HepG2 (cell line): Measurements from ENCODE around the gene XXYLT1. TPM values are rescaled to one million over a fixed set of nuclear protein-coding genes. Genes with fewer than 3 reads are reported as not detected.

ENCODE experiments used
- ATAC-seq: fragments of 200-7000 bp; cut with Tn5 transposase; 3 replicates; pipeline ENCODE4 v1.9.1; 2020; ENCODE audit warnings: mild to moderate bottlenecking, moderate library complexity
- BruUV-seq: library from RNA; stranded (reverse); fragments of 400-500 nt; replicated peaks from 2 replicates; lab custom pipeline; 2021; lab: Mats Ljungman, UMichigan
- CTCF ChIA-PET: fragments of 300-600 bp; formaldehyde crosslinking; extraction: SDS; loops from one replicate; lab custom pipeline; 2021; ENCODE audit warnings: low total read pairs, inconsistent platforms, low intra/inter-chr PET ratio; lab: Yijun Ruan, JAX
- POLR2A ChIA-PET: fragments of 350-600 bp; sonication (Branson Sonifier 250); formaldehyde crosslinking; loops from one replicate; lab custom pipeline; 2020; ENCODE audit warnings: antibody characterized with exemption, inconsistent platforms; lab: Yijun Ruan, JAX
- DNase-seq: peaks from one replicate; pipeline ENCODE4 v3.0.0-alpha.2; 2015; ENCODE audit warnings: low spot score
- FAIRE-seq: peaks from 3 replicates; lab custom pipeline; 2011; peaks lifted over from hg19 to GRCh38; lab: Jason Lieb, UNC
- H2AFZ ChIP-seq: one replicate; pipeline ENCODE4 v1.6.1; 2011; ENCODE audit warnings: low read length, inconsistent platforms
- H3K27ac ChIP-seq: fragments of 300-600 bp; 3 replicates; pipeline ENCODE4 v1.8.0; 2011; ENCODE audit warnings: mixed run types, mild to moderate bottlenecking, mixed read lengths, low read length, inconsistent platforms; ENCODE audit not compliant: insufficient read depth; ENCODE audit errors: extremely low read length
- H3K27me3 ChIP-seq, 2 experiments: fragments of 200-600 bp in 1 of 2; 2 replicates in 1 of 2; 3 replicates in 1 of 2; pipeline versions ENCODE4 v1.6.0 to v1.8.0; 2011; ENCODE audit warnings: low read length in 2 of 2, mild to moderate bottlenecking in 2 of 2, moderate library complexity in 2 of 2, inconsistent platforms in 1 of 2; ENCODE audit not compliant: insufficient read depth in 2 of 2, control insufficient read depth in 1 of 2
- H3K36me3 ChIP-seq, 2 experiments: fragments of 200-600 bp in 1 of 2; replicated peaks in 1 of 2; 2 replicates in 1 of 2; 3 replicates in 1 of 2; pipeline versions ENCODE4 v1.5.1 to v1.8.0; 2011; ENCODE audit warnings: low read length in 2 of 2, inconsistent platforms in 1 of 2; ENCODE audit not compliant: insufficient read depth in 2 of 2, control insufficient read depth in 1 of 2
- H3K4me1 ChIP-seq: 2 replicates; pipeline ENCODE4 v1.5.1; 2012; ENCODE audit warnings: low read length, inconsistent platforms; ENCODE audit not compliant: insufficient read depth
- H3K4me2 ChIP-seq: 2 replicates; pipeline ENCODE4 v1.6.0; 2011; ENCODE audit warnings: low read depth, low read length, inconsistent platforms
- H3K4me3 ChIP-seq, 3 experiments: fragments of 200-600 bp in 1 of 3; sonication (generic), shearing (Covaris generic) in 1 of 3; replicated peaks in 1 of 3; 2 replicates each; pipeline ENCODE4 v1.5.1; 2011 to 2016; ENCODE audit warnings: low read length in 3 of 3, inconsistent platforms in 2 of 3, low read depth in 2 of 3, mild to moderate bottlenecking in 2 of 3, control low read depth in 1 of 3, mixed read lengths in 1 of 3; ENCODE audit not compliant: insufficient read depth in 1 of 3
- H3K79me2 ChIP-seq: one replicate; pipeline ENCODE4 v1.6.1; 2011; ENCODE audit warnings: low read length, inconsistent platforms; ENCODE audit not compliant: insufficient read depth
- H3K9ac ChIP-seq: 2 replicates; pipeline ENCODE4 v1.6.0; 2011; ENCODE audit warnings: mild to moderate bottlenecking, low read depth, low read length, inconsistent platforms; ENCODE audit not compliant: insufficient read depth
- H3K9me3 ChIP-seq: 2 replicates; pipeline ENCODE4 v1.5.1; 2012; ENCODE audit warnings: mild to moderate bottlenecking, low read length
- H4K20me1 ChIP-seq: 2 replicates; pipeline ENCODE4 v1.6.0; 2011; ENCODE audit warnings: inconsistent platforms, mild to moderate bottlenecking, low read length, moderate library complexity; ENCODE audit not compliant: insufficient read depth
- ETV6 ChIP-seq: sonication (generic); formaldehyde crosslinking; conservative IDR thresholded peaks from 2 replicates; pipeline ENCODE4 v1.4.0; 2020; ENCODE audit warnings: missing genetic modification reagents
- HOXA3 ChIP-seq: sonication (generic); formaldehyde crosslinking; IDR thresholded peaks from 2 replicates; pipeline ENCODE4 v1.5.0; 2020; ENCODE audit warnings: missing genetic modification reagents
- NFE2L1 ChIP-seq: sonication (generic); formaldehyde crosslinking; IDR thresholded peaks from 2 replicates; pipeline ENCODE4 v1.4.0; 2020; ENCODE audit warnings: missing genetic modification reagents, mild to moderate bottlenecking, borderline replicate concordance
- STAT5B ChIP-seq: sonication (generic); formaldehyde crosslinking; IDR thresholded peaks from 2 replicates; pipeline ENCODE4 v1.4.0; 2020; ENCODE audit warnings: missing genetic modification reagents
- TRIM24 ChIP-seq: sonication (generic); formaldehyde crosslinking; IDR thresholded peaks from 2 replicates; pipeline ENCODE4 v1.8.0; 2022; ENCODE audit warnings: mild to moderate bottlenecking, missing genetic modification reagents
- ZNF232 ChIP-seq: sonication (generic); formaldehyde crosslinking; IDR thresholded peaks from 2 replicates; pipeline ENCODE4 v1.4.0; 2020; ENCODE audit warnings: missing genetic modification reagents, borderline replicate concordance
- ZNF556 ChIP-seq: sonication (generic); formaldehyde crosslinking; IDR thresholded peaks from 2 replicates; pipeline ENCODE4 v1.4.0; 2020; ENCODE audit warnings: mild to moderate bottlenecking, missing genetic modification reagents, borderline replicate concordance
- ZNF678 ChIP-seq: sonication (generic); formaldehyde crosslinking; IDR thresholded peaks from 2 replicates; pipeline ENCODE4 v1.4.0; 2020; ENCODE audit warnings: mild to moderate bottlenecking, missing genetic modification reagents
- ZSCAN21 ChIP-seq: sonication (generic); formaldehyde crosslinking; IDR thresholded peaks from 2 replicates; pipeline ENCODE4 v1.8.0; 2022; ENCODE audit warnings: mild to moderate bottlenecking, missing genetic modification reagents, moderate library complexity, borderline replicate concordance
- WGBS: methylation state at CpG from one replicate; pipeline ENCODE4 v1.1.6; 2017; ENCODE audit warnings: low lambda C conversion rate; 5-methylcytosine and 5-hydroxymethylcytosine counted together
- in situ Hi-C: cut with HindIII; loops from 2 replicates; pipeline ENCODE4 v1.10.0; 2017; ENCODE audit warnings: low pct_unique_long_range_greater_than_20kb; ENCODE audit not compliant: extremely low pct_ligation_motif_present
- intact Hi-C: fragments of 100-400 bp; cut with micrococcal nuclease; formaldehyde crosslinking; loops from one replicate; pipeline ENCODE4 v1.10.0; 2022; ENCODE audit not compliant: unreplicated experiment
- polyA plus RNA-seq, 8 experiments: library from polyadenylated mRNA; depleted of rRNA in 3 of 8; stranded (reverse) in 7 of 8; unstranded in 1 of 8; fragments of >200 nt; fragmentation: Illumina TruSeq in 4 of 8; extraction: Trizol in 4 of 8; gene quantifications; 2 replicates each; pipeline versions ENCODE4 v1.2.1 to v1.2.3, GENCODE V29; 2011 to 2016; ENCODE audit warnings: low read depth in 4 of 8, missing spikeins in 1 of 8, mixed read lengths in 1 of 8; ENCODE audit not compliant: insufficient read depth in 1 of 8
- total RNA-seq, 5 experiments: library from RNA; depleted of rRNA; stranded (reverse); fragments of >200 nt; fragmentation: Illumina TruSeq; extraction: Trizol; gene quantifications; 2 replicates each; pipeline ENCODE4 v1.2.3, GENCODE V29; 2016; ENCODE audit warnings: low read depth in 1 of 5
- TF ChIP-seq, protein P1 (sequence below): sonication (generic); formaldehyde crosslinking; IDR thresholded peaks from 2 replicates; pipeline ENCODE4 v1.4.0; 2020; ENCODE audit warnings: low read depth, mild to moderate bottlenecking, missing genetic modification reagents
- TF ChIP-seq, protein P2 (sequence below): sonication (generic); formaldehyde crosslinking; IDR thresholded peaks from 2 replicates; pipeline ENCODE4 v1.9.0; 2022; ENCODE audit warnings: missing genetic modification reagents, mild to moderate bottlenecking, borderline replicate concordance

The XXYLT1 gene
- total and polyA plus RNA-seq, 2 of the 13 experiments (the other 11 are each of a cell fraction or from before 2014, with no cell fraction given), result 17.7 to 19.0 TPM

DNA sequence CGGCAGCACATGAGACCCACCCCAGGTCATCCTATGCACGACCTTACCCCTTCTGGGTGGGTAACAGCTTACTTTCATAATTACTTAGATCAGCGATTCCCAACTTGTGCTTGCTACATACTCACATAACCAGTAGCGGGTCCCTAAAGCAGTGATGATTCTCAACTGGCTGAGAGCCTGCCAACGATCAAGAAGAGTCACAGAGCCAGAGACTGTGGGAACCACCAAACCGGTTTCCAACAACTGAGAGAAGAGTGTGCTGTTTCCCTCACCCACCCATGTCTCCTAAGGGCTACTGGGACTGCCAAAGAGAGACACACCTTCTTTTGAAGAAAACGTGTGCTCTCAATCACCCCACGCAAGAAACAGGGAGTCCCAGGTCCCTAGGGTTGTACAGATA is 12.0 kb upstream of the XXYLT1 start:
- intact Hi-C loops, result no loop called here
- no peaks in the 10 kb centered on the region for H3K9me3 ChIP-seq
- no TSS peak for BruUV-seq
- no peak overlapping the region for H3K9ac ChIP-seq
- in situ Hi-C loops, result no loop called here
- no peak overlapping the region for H3K27ac ChIP-seq
- 96% methylated on average over 8 of the region's 8 CpGs for WGBS
- peaks cover 9% of the 10 kb centered on the region; the same call in 1 of the 2 replicates for H3K4me1 ChIP-seq
- no peaks in the 10 kb centered on the region for H3K79me2 ChIP-seq
- ChIA-PET CTCF (no interaction called here), POLR2A (no interaction called here)
- no peak overlapping the region for H3K4me2 ChIP-seq
- H4K20me1 ChIP-seq, result no peaks in the 10 kb centered on the region
- no peak overlapping the region for H3K4me3 ChIP-seq
- no peak for FAIRE-seq
- no peak for ATAC-seq
- no peak for DNase-seq
- no peaks in the 10 kb centered on the region; a peak in 1 of 5 replicates for H3K36me3 ChIP-seq
- no peak overlapping the region for H2AFZ ChIP-seq
- TF ChIP-seq TRIM24 (no peak), ZNF232 (CRISPR knock-in tag) (no peak), HOXA3 (CRISPR knock-in tag) (no peak), ZSCAN21 (no peak), STAT5B (CRISPR knock-in tag) (no peak), ZNF678 (CRISPR knock-in tag) (no peak), ETV6 (CRISPR knock-in tag) (no peak), NFE2L1 (CRISPR knock-in tag) (no peak), ZNF556 (CRISPR knock-in tag) (no peak)
- TF ChIP-seq, protein P1, sequence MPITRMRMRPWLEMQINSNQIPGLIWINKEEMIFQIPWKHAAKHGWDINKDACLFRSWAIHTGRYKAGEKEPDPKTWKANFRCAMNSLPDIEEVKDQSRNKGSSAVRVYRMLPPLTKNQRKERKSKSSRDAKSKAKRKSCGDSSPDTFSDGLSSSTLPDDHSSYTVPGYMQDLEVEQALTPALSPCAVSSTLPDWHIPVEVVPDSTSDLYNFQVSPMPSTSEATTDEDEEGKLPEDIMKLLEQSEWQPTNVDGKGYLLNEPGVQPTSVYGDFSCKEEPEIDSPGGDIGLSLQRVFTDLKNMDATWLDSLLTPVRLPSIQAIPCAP, result no peak
- TF ChIP-seq, protein P2, sequence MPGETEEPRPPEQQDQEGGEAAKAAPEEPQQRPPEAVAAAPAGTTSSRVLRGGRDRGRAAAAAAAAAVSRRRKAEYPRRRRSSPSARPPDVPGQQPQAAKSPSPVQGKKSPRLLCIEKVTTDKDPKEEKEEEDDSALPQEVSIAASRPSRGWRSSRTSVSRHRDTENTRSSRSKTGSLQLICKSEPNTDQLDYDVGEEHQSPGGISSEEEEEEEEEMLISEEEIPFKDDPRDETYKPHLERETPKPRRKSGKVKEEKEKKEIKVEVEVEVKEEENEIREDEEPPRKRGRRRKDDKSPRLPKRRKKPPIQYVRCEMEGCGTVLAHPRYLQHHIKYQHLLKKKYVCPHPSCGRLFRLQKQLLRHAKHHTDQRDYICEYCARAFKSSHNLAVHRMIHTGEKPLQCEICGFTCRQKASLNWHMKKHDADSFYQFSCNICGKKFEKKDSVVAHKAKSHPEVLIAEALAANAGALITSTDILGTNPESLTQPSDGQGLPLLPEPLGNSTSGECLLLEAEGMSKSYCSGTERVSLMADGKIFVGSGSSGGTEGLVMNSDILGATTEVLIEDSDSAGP (CRISPR knock-in tag), result no peak
- no peaks in the 10 kb centered on the region for H3K27me3 ChIP-seq
